Upper lobe of left lung (tissue), 4 donors: ENCODE results near the gene IFT172.
A peak's percentile ranks its signal among the peaks of the same experiment; 100 is the strongest.

Experiments
- EP300 ChIP-seq, 4 donors: sonication (generic); formaldehyde crosslinking; IDR thresholded peaks; one replicate each; pipeline ENCODE4 v1.5.1; 2017; ENCODE audit warnings: antibody characterized with exemption in 4 of 4, control low read depth in 2 of 4
- POLR2A ChIP-seq, 4 donors: fragments of 450-650 bp; IDR thresholded peaks; one replicate each; pipeline ENCODE4 v1.5.1; 2016 to 2017; ENCODE audit warnings: antibody characterized with exemption in 4 of 4, mild to moderate bottlenecking in 2 of 4
- TF ChIP-seq, protein P1 (sequence below), 6 experiments: fragments of 450-650 bp in 4 of 6; fragments of 200-600 bp in 2 of 6; sonication (generic) in 2 of 6; IDR thresholded peaks; one replicate each; pipeline ENCODE4 v1.5.1; 2016 to 2019; ENCODE audit warnings: antibody characterized with exemption in 6 of 6

- TF ChIP-seq, protein P1, sequence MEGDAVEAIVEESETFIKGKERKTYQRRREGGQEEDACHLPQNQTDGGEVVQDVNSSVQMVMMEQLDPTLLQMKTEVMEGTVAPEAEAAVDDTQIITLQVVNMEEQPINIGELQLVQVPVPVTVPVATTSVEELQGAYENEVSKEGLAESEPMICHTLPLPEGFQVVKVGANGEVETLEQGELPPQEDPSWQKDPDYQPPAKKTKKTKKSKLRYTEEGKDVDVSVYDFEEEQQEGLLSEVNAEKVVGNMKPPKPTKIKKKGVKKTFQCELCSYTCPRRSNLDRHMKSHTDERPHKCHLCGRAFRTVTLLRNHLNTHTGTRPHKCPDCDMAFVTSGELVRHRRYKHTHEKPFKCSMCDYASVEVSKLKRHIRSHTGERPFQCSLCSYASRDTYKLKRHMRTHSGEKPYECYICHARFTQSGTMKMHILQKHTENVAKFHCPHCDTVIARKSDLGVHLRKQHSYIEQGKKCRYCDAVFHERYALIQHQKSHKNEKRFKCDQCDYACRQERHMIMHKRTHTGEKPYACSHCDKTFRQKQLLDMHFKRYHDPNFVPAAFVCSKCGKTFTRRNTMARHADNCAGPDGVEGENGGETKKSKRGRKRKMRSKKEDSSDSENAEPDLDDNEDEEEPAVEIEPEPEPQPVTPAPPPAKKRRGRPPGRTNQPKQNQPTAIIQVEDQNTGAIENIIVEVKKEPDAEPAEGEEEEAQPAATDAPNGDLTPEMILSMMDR (IDR thresholded peaks at IDR 0.05): no peak
- TF ChIP-seq POLR2A (IDR thresholded peaks at IDR 0.05): peak in 1 of 4 donors; percentile 19
- no peak for TF ChIP-seq EP300 (IDR thresholded peaks at IDR 0.05)
Measured at GRCh38 chr2:27494944-27495554, 5.5 kb upstream of the IFT172 start, which contains the start of gene FNDC4.
